Breast epithelium (tissue), 4 donors: ENCODE measurements around the gene FAM149B1. TPM values are rescaled to one million over a fixed set of nuclear protein-coding genes. Genes with fewer than 3 reads are reported as not detected.
"Not testable (repeated sequence)": the region's sequence is repeated elsewhere in the genome, so short reads cannot be mapped to it uniquely, and the experiment has no call there.

ENCODE experiments used
- DNase-seq, 2 donors: peaks; one replicate each; pipeline ENCODE4 v3.0.0-alpha.2; 2019; ENCODE audit warnings: low spot score in 2 of 2
- H3K27ac ChIP-seq, 2 donors: fragments of 200-600 bp; sonication (generic) in 1 of 2; one replicate each; pipeline ENCODE4 v1.5.1; 2016 to 2019; ENCODE audit warnings: mild to moderate bottlenecking in 1 of 2
- H3K27me3 ChIP-seq, 2 donors: fragments of 200-600 bp; sonication (generic) in 1 of 2; one replicate each; pipeline versions ENCODE4 v1.5.1 to v1.6.0; 2017 to 2019; ENCODE audit warnings: control low read depth in 1 of 2, mild to moderate bottlenecking in 1 of 2
- H3K36me3 ChIP-seq: fragments of 200-600 bp; one replicate; pipeline ENCODE4 v1.5.1; 2019
- H3K4me1 ChIP-seq, 2 donors: fragments of 200-600 bp; sonication (generic); one replicate each; pipeline ENCODE4 v1.5.1; 2016 to 2019; ENCODE audit warnings: control low read depth in 1 of 2
- H3K4me3 ChIP-seq, 3 donors: fragments of 200-600 bp; sonication (generic); 1 replicate in 2 of 3; 2 replicates in 1 of 3; pipeline ENCODE4 v1.5.1; 2016 to 2019; ENCODE audit warnings: mild to moderate bottlenecking in 3 of 3, moderate library complexity in 2 of 3
- H3K9me3 ChIP-seq, 2 donors: fragments of 200-600 bp; sonication (generic) in 1 of 2; one replicate each; pipeline ENCODE4 v1.5.1; 2016 to 2019; ENCODE audit warnings: control low read depth in 1 of 2
- CTCF ChIP-seq, 3 donors: fragments of 450-650 bp; IDR thresholded peaks; one replicate each; pipeline ENCODE4 v1.5.1; 2016 to 2017; ENCODE audit warnings: antibody characterized with exemption in 3 of 3, mild to moderate bottlenecking in 3 of 3, moderate library complexity in 3 of 3
- POLR2A ChIP-seq: fragments of 450-650 bp; IDR thresholded peaks from one replicate; pipeline ENCODE4 v1.6.1; 2016; ENCODE audit warnings: antibody characterized with exemption, mild to moderate bottlenecking, moderate library complexity
- POLR2AphosphoS5 ChIP-seq, 3 donors: sonication (generic); formaldehyde crosslinking; IDR thresholded peaks; one replicate each; pipeline ENCODE4 v1.6.1; 2017; ENCODE audit warnings: antibody characterized with exemption in 3 of 3
- intact Hi-C: fragments of 100-400 bp; cut with DNase I; formaldehyde crosslinking; loops from one replicate; pipeline ENCODE4 v1.15.1; 2023; ENCODE audit warnings: low total_unique reads
- total RNA-seq, 3 donors: library from RNA; depleted of rRNA; stranded (reverse); fragments of >200 nt; gene quantifications; one replicate each; pipeline ENCODE4 v1.1.0, GENCODE V29; 2016

Gene FAM149B1
- total RNA-seq, 3 donors from 2014 or later, result 19.4 to 24.6 (median 19.7) TPM

GRCh38 chr10:73253225-73253555, 85.3 kb downstream of the FAM149B1 start:
- Histone ChIP-seq H3K4me3 (peak overlapping the region; percentile 61 to 96 (median 78)), H3K36me3 (no peaks in the 10 kb centered on the region), H3K4me1 (no peaks in the 10 kb centered on the region), H3K27ac (peak overlapping the region; percentile 93), H3K9me3 (no peaks in the 10 kb centered on the region), H3K27me3 (no peaks in the 10 kb centered on the region)
- no peak for DNase-seq
- intact Hi-C loops, result no loop called here
- TF ChIP-seq POLR2A (no peak), CTCF (IDR thresholded peaks at IDR 0.05) (no peak), POLR2AphosphoS5 (IDR thresholded peaks at IDR 0.05) (no peak)

GRCh38 chr10:73258612-73259011, 90.7 kb downstream of the FAM149B1 start:
- intact Hi-C loops, result loop anchor here (5.0 kb wide), 1 partner anchor 2001 kb away; no protein-coding TSS in a partner anchor
- not testable (repeated sequence) for H3K27me3 ChIP-seq, H3K27ac ChIP-seq, H3K9me3 ChIP-seq, H3K36me3 ChIP-seq, DNase-seq, H3K4me1 ChIP-seq, H3K4me3 ChIP-seq

- Histone ChIP-seq H3K36me3 (no peaks in the 10 kb centered on the region), H3K4me3 (no peak overlapping the region), H3K27ac (no peak overlapping the region), H3K9me3 (no peaks in the 10 kb centered on the region), H3K4me1 (no peaks in the 10 kb centered on the region), H3K27me3 (no peaks in the 10 kb centered on the region)
- TF ChIP-seq POLR2AphosphoS5 (IDR thresholded peaks at IDR 0.05) (no peak), CTCF (IDR thresholded peaks at IDR 0.05) (no peak), POLR2A (no peak)
- intact Hi-C loops, result no loop called here
- DNase-seq, result no peak
Observed at GRCh38 chr10:73261362-73261995, 93.6 kb downstream of the FAM149B1 start.

GRCh38 chr10:73262105-73262730, 94.3 kb downstream of the FAM149B1 start:
- no peaks in the 10 kb centered on the region for H3K4me1 ChIP-seq
- no peaks in the 10 kb centered on the region for H3K9me3 ChIP-seq
- H3K27me3 ChIP-seq, result no peaks in the 10 kb centered on the region
- H3K27ac ChIP-seq, result no peak overlapping the region
- no peak for TF ChIP-seq POLR2AphosphoS5 (IDR thresholded peaks at IDR 0.05)
- no peak for TF ChIP-seq CTCF (IDR thresholded peaks at IDR 0.05)
- TF ChIP-seq POLR2A, result no peak
- no peaks in the 10 kb centered on the region for H3K36me3 ChIP-seq
- intact Hi-C loops, result no loop called here
- H3K4me3 ChIP-seq, result no peak overlapping the region
- no peak for DNase-seq

- DNase-seq, result no peak
- Histone ChIP-seq H3K27me3 (no peaks in the 10 kb centered on the region), H3K9me3 (no peaks in the 10 kb centered on the region), H3K36me3 (no peaks in the 10 kb centered on the region), H3K4me1 (no peaks in the 10 kb centered on the region), H3K4me3 (no peak overlapping the region), H3K27ac (no peak overlapping the region)
- TF ChIP-seq POLR2AphosphoS5 (IDR thresholded peaks at IDR 0.05) (no peak), CTCF (IDR thresholded peaks at IDR 0.05) (no peak)
- intact Hi-C loops, result no loop called here
Observed at GRCh38 chr10:73262880-73263555, 95.1 kb downstream of the FAM149B1 start.
